ENCODE data around the gene USP26.

- TF ChIP-seq CTCF (conservative IDR thresholded peaks at IDR 0.05) (no peak), ZFX (IDR thresholded peaks at IDR 0.05) (no peak)
These were observed 14.9 kb downstream of the USP26 start for GRCh38 chrX:133081990-133082389.

Data from C4-2B (cell line).